Type B pancreatic cell (in vitro differentiated cells): ENCODE measurements around the gene LIPC. TPM values are rescaled to one million over a fixed set of nuclear protein-coding genes. Genes with fewer than 3 reads are reported as not detected.

ENCODE experiments used
- DNase-seq: peaks from one replicate; pipeline ENCODE4 v3.0.0; 2021; ENCODE audit warnings: mixed read lengths; ENCODE audit not compliant: unreplicated experiment; ENCODE audit errors: extremely low spot score
- H3K27ac Mint-ChIP-seq: 2 replicates; pipeline ENCODE4 v1.8.0; 2021; ENCODE audit warnings: mild to moderate bottlenecking, mixed read lengths
- H3K27me3 Mint-ChIP-seq: 2 replicates; pipeline ENCODE4 v1.8.0; 2021; ENCODE audit warnings: mixed read lengths
- H3K36me3 Mint-ChIP-seq: 2 replicates; pipeline ENCODE4 v1.8.0; 2021; ENCODE audit warnings: mixed read lengths
- H3K4me1 Mint-ChIP-seq: one replicate; pipeline ENCODE4 v1.8.0; 2021; ENCODE audit warnings: mixed read lengths; ENCODE audit not compliant: unreplicated experiment
- H3K4me3 Mint-ChIP-seq: 2 replicates; pipeline ENCODE4 v1.8.0; 2021; ENCODE audit warnings: mild to moderate bottlenecking, mixed read lengths
- H3K9me3 Mint-ChIP-seq: 2 replicates; pipeline ENCODE4 v1.8.0; 2021; ENCODE audit warnings: mixed read lengths
- CTCF ChIP-seq: fragments of 200-600 bp; sonication (generic); conservative IDR thresholded peaks from 2 replicates; pipeline ENCODE4 v1.5.0; 2021; ENCODE audit warnings: antibody characterized with exemption, mild to moderate bottlenecking
- total RNA-seq: library from RNA; stranded (reverse); gene quantifications from 2 replicates; pipeline ENCODE4 v1.2.1, GENCODE V29; 2021; ENCODE audit warnings: low replicate concordance

LIPC gene
- total RNA-seq, 1 donor from 2014 or later, result 10.9 TPM

GRCh38 chr15:58467722-58468423 is 36.1 kb downstream of the LIPC start:
- DNase-seq, result no peak
- Mint-ChIP-seq H3K4me1 (peaks cover 29% of the 10 kb centered on the region), H3K9me3 (peaks cover 7% of the 10 kb centered on the region), H3K36me3 (no peaks in the 10 kb centered on the region), H3K27ac (peak overlapping the region; percentile 49), H3K27me3 (no peaks in the 10 kb centered on the region), H3K4me3 (no peak overlapping the region)
- TF ChIP-seq CTCF, result no peak

- peak overlapping the region; percentile 63 for H3K4me3 Mint-ChIP-seq
- no peak for TF ChIP-seq CTCF
- H3K27ac Mint-ChIP-seq, result peak overlapping the region; percentile 97
- no peaks in the 10 kb centered on the region for H3K27me3 Mint-ChIP-seq
- H3K36me3 Mint-ChIP-seq, result no peaks in the 10 kb centered on the region
- no peak for DNase-seq
- H3K4me1 Mint-ChIP-seq, result peaks cover 28% of the 10 kb centered on the region
- H3K9me3 Mint-ChIP-seq, result peaks cover 7% of the 10 kb centered on the region
Measured at GRCh38 chr15:58469432-58470353, 37.9 kb downstream of the LIPC start.

- H3K27me3 Mint-ChIP-seq, result no peaks in the 10 kb centered on the region
- H3K4me1 Mint-ChIP-seq, result peaks cover 43% of the 10 kb centered on the region
- no peak for DNase-seq
- H3K36me3 Mint-ChIP-seq, result peaks cover 4% of the 10 kb centered on the region
- no peak overlapping the region for H3K27ac Mint-ChIP-seq
- no peak overlapping the region for H3K4me3 Mint-ChIP-seq
- TF ChIP-seq CTCF, result no peak
- peaks cover 15% of the 10 kb centered on the region for H3K9me3 Mint-ChIP-seq
Measured at GRCh38 chr15:58471348-58471747, 39.6 kb downstream of the LIPC start.

- Mint-ChIP-seq H3K27ac (no peak overlapping the region), H3K4me1 (peaks cover 49% of the 10 kb centered on the region), H3K9me3 (peaks cover 15% of the 10 kb centered on the region), H3K4me3 (no peak overlapping the region), H3K27me3 (no peaks in the 10 kb centered on the region), H3K36me3 (peaks cover 4% of the 10 kb centered on the region)
- no peak for TF ChIP-seq CTCF
- no peak for DNase-seq
Measured at GRCh38 chr15:58472221-58472620, 40.4 kb downstream of the LIPC start.

GRCh38 chr15:58472821-58473581 is 41.2 kb downstream of the LIPC start:
- Mint-ChIP-seq H3K4me1 (peaks cover 54% of the 10 kb centered on the region), H3K27ac (peak overlapping the region; percentile 84), H3K9me3 (peaks cover 15% of the 10 kb centered on the region), H3K36me3 (peaks cover 4% of the 10 kb centered on the region), H3K4me3 (peak overlapping the region; percentile 47), H3K27me3 (no peaks in the 10 kb centered on the region)
- no peak for TF ChIP-seq CTCF
- DNase-seq, result no peak
